Endothelial cell (in vitro differentiated cells): ENCODE measurements around the gene ZSCAN23. TPM values are rescaled to one million over a fixed set of nuclear protein-coding genes. Genes with fewer than 3 reads are reported as not detected.
"Not testable (repeated sequence)": the region's sequence is repeated elsewhere in the genome, so short reads cannot be mapped to it uniquely, and the experiment has no call there.

ENCODE experiments used
- DNase-seq: peaks from one replicate; pipeline ENCODE4 v3.0.0; 2021; ENCODE audit warnings: low spot score
- H3K27ac Mint-ChIP-seq: one replicate; pipeline ENCODE4 v1.8.0; 2021; ENCODE audit warnings: mixed read lengths, inconsistent platforms; ENCODE audit not compliant: unreplicated experiment
- H3K27me3 Mint-ChIP-seq: one replicate; pipeline ENCODE4 v1.8.0; 2021; ENCODE audit warnings: mild to moderate bottlenecking, moderate library complexity, mixed read lengths, inconsistent platforms; ENCODE audit not compliant: unreplicated experiment
- H3K36me3 Mint-ChIP-seq: one replicate; pipeline ENCODE4 v1.8.0; 2021; ENCODE audit warnings: mild to moderate bottlenecking, low read depth, mixed read lengths, inconsistent platforms; ENCODE audit not compliant: unreplicated experiment
- H3K4me1 Mint-ChIP-seq: one replicate; pipeline ENCODE4 v1.8.0; 2021; ENCODE audit warnings: mild to moderate bottlenecking, mixed read lengths, inconsistent platforms; ENCODE audit not compliant: unreplicated experiment
- H3K4me3 Mint-ChIP-seq: one replicate; pipeline ENCODE4 v1.8.0; 2021; ENCODE audit warnings: mild to moderate bottlenecking, mixed read lengths, inconsistent platforms; ENCODE audit not compliant: unreplicated experiment
- H3K9me3 Mint-ChIP-seq: one replicate; pipeline ENCODE4 v1.8.0; 2021; ENCODE audit warnings: mixed read lengths, inconsistent platforms; ENCODE audit not compliant: unreplicated experiment
- total RNA-seq: library from RNA; stranded (reverse); fragmentation: NEBNext Ultra II Directional; extraction: Animal tissue kit (Norgen Biotek cat#: 25700); gene quantifications from one replicate; pipeline ENCODE4 v1.2.1, GENCODE V29; 2021; ENCODE audit not compliant: unreplicated experiment
- TF ChIP-seq, protein P1 (sequence below): fragments of 200-600 bp; sonication (generic); IDR thresholded peaks from one replicate; pipeline ENCODE4 v1.5.0; 2021; ENCODE audit warnings: antibody characterized with exemption; ENCODE audit not compliant: unreplicated experiment

The ZSCAN23 gene
- total RNA-seq, 1 donor from 2014 or later = 6.8 TPM

DNA sequence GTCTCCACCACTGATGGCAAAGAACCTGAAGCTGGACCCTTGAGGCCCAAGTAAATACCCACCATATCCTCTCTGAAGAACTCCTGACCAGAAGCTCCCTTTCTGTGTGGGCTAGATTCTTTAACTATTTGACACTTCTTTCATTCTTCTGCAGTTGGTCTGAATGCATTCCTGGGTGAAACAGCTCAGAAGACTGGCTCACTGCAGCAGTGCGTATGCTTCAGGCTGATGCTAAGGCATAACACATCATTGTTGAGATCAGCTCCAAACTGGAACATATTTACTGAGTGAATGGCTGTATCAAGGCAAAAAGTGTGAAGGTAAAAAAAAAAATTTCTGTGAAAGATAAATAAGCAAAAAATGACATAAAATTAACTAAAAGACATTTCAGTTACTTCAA, 19.7 kb downstream of the ZSCAN23 start:
- peaks cover 2% of the 10 kb centered on the region for H3K27me3 Mint-ChIP-seq
- H3K9me3 Mint-ChIP-seq = no peaks in the 10 kb centered on the region
- TF ChIP-seq, protein P1, sequence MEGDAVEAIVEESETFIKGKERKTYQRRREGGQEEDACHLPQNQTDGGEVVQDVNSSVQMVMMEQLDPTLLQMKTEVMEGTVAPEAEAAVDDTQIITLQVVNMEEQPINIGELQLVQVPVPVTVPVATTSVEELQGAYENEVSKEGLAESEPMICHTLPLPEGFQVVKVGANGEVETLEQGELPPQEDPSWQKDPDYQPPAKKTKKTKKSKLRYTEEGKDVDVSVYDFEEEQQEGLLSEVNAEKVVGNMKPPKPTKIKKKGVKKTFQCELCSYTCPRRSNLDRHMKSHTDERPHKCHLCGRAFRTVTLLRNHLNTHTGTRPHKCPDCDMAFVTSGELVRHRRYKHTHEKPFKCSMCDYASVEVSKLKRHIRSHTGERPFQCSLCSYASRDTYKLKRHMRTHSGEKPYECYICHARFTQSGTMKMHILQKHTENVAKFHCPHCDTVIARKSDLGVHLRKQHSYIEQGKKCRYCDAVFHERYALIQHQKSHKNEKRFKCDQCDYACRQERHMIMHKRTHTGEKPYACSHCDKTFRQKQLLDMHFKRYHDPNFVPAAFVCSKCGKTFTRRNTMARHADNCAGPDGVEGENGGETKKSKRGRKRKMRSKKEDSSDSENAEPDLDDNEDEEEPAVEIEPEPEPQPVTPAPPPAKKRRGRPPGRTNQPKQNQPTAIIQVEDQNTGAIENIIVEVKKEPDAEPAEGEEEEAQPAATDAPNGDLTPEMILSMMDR = no peak
- no peak for DNase-seq
- no peak overlapping the region for H3K4me3 Mint-ChIP-seq
- no peaks in the 10 kb centered on the region for H3K4me1 Mint-ChIP-seq
- H3K27ac Mint-ChIP-seq = no peak overlapping the region
- peaks cover 26% of the 10 kb centered on the region for H3K36me3 Mint-ChIP-seq

DNA sequence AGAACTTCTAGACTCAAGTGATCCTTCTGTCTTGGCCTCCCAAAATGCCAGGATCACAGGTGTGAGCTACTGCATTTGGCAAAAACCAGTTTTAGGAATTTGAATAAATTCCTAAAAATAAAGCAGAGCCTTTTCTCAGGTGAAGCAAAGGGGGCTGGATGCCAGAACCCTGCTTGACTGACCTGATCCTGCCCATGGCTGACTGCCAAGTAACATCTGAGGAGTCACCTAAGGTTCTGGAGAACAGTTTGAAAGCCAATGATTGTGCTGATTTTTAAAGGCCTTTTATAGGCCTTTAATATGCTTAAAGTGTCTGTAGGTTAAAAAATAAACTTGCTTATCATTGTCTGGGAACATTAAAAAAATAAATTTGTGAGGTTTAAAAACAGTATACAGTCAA, 29.6 kb downstream of the ZSCAN23 start:
- Mint-ChIP-seq H3K4me1 (no peaks in the 10 kb centered on the region), H3K9me3 (no peaks in the 10 kb centered on the region), H3K36me3 (no peaks in the 10 kb centered on the region), H3K27me3 (no peaks in the 10 kb centered on the region), H3K27ac (no peak overlapping the region), H3K4me3 (no peak overlapping the region)
- no peak for DNase-seq
- TF ChIP-seq, protein P1 = no peak

DNA sequence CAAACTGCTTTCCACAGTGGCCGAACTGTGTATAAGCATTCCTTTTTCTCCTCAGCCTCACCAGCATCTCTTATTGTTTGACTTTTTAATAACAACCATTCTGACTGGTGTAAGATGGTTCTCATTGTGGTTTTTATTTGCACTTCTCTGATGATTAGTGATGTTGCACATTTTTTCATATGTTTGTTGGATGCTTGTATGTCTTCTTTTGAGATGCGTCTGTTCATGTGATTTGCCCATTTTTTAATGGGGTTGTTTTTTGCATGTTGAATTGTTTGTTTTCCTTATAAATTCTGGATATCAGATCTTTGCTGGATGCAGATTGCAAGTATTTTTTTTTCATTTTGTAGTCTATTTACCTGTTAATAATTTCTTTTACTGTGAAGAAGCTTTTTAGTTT, 32.5 kb downstream of the ZSCAN23 start:
- Mint-ChIP-seq H3K4me3 (no peak overlapping the region), H3K4me1 (no peaks in the 10 kb centered on the region), H3K27me3 (no peaks in the 10 kb centered on the region), H3K36me3 (no peaks in the 10 kb centered on the region), H3K27ac (no peak overlapping the region), H3K9me3 (no peaks in the 10 kb centered on the region)
- no peak for DNase-seq
- TF ChIP-seq, protein P1 = no peak

DNA sequence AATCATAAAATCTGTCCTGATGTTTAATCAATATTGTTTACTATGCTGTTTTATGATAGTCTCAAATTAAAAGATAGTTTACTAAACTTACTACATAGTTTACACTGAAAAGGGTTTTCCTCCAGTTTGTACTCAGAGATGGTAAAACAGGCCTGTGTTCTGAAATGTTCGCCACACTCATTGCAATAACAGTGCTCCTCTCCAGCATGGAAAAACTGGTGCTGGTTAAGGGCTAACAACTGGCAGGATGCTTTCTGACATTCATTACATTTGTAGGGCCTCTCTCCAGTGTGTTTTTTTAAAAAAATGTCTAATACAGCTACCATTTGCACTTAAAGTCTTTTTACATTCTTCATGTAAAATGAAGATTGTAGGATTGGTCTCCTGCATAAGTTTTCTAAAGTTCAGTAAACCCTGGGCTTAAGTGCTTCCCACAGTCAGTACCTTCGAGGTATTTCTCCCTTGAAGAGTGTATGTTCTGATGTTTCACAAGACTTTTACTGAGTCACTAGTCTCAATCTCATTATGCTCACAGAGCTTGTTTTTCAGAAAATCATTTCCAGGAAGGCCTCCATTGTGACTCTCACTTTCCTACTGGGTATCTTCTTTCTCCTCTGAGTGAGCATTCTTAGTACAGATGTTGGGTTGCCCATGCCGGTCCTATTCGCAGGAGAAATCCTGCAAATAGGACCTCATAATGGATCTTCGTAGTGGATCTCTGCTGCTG, 35.1 kb downstream of the ZSCAN23 start:
- no peak overlapping the region for H3K4me3 Mint-ChIP-seq

DNA sequence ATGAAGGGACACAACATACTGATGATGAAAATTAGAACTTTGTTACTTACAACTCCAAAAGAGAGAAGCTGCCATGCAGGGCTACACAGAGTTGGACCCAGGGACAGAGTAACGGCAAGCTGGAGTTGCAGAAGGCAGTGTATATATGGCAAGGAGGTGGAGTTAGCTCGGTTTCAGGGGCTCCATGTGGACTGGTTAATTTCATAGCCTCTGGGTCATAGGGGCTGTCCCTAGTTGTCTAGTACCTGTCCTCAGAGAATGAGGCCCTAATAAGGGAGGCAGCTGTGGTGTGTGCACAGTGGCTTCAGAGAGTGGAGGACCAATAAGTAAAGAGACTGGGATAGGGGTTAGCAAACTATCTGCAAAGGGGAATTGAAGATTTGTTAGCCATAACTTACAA, 35.9 kb downstream of the ZSCAN23 start:
- no peaks in the 10 kb centered on the region for H3K27me3 Mint-ChIP-seq
- DNase-seq = no peak
- TF ChIP-seq, protein P1 = no peak
- no peaks in the 10 kb centered on the region for H3K9me3 Mint-ChIP-seq
- H3K4me3 Mint-ChIP-seq = no peak overlapping the region
- no peaks in the 10 kb centered on the region for H3K4me1 Mint-ChIP-seq
- H3K36me3 Mint-ChIP-seq = no peaks in the 10 kb centered on the region
- H3K27ac Mint-ChIP-seq = no peak overlapping the region

More for the DNA sequence above, 35.1 kb downstream of the ZSCAN23 start:
- Mint-ChIP-seq H3K27ac (no peak overlapping the region), H3K27me3 (no peaks in the 10 kb centered on the region), H3K4me1 (no peaks in the 10 kb centered on the region), H3K9me3 (no peaks in the 10 kb centered on the region), H3K36me3 (no peaks in the 10 kb centered on the region)
- DNase-seq = no peak
- TF ChIP-seq, protein P1 = no peak

DNA sequence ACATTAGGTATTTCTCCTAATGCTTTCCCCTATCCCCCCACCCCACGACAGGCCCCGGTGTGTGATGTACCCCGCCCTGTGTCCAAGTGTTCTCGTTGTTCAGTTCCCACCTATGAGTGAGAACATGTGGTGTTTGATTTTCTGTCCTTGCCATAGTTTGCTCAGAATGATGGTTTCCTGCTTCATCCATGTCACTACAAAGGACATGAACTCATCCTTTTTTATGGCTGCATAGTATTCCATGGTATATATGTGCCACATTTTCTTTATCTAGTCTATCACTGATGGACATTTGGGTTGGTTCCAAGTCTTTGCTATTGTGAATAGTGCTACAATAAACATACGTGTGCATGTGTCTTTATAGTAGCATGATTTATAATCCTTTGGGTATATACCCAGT, 39.4 kb downstream of the ZSCAN23 start:
- H3K27ac Mint-ChIP-seq, H3K4me1 Mint-ChIP-seq, DNase-seq, H3K9me3 Mint-ChIP-seq, H3K36me3 Mint-ChIP-seq, H3K4me3 Mint-ChIP-seq, H3K27me3 Mint-ChIP-seq: not testable (repeated sequence)
